ENCODE measurements around the gene DYNLT5. TPM values are rescaled to one million over a fixed set of nuclear protein-coding genes. Genes with fewer than 3 reads are reported as not detected.
"Not testable (repeated sequence)": the region's sequence is repeated elsewhere in the genome, so short reads cannot be mapped to it uniquely, and the experiment has no call there.

DYNLT5 gene
- total RNA-seq, 1 donor: 1.4 TPM

GRCh38 chr1:66787641-66788040, 35.4 kb downstream of the DYNLT5 start:
- no peak overlapping the region for H3K4me2 ChIP-seq (ENCODE audit: insufficient read depth, low read length)
- H2AFZ ChIP-seq (ENCODE audit: low read length): no peak overlapping the region
- H3K9me3 ChIP-seq (ENCODE audit: low read depth, low read length): no peaks in the 10 kb centered on the region
- DNase-seq (ENCODE audit: insufficient read length, low spot score, missing footprints): no peak
- H3K36me3 ChIP-seq (ENCODE audit: insufficient read depth, low read length): no peaks in the 10 kb centered on the region
- H3K27me3 ChIP-seq (ENCODE audit: insufficient read depth, low read length): peaks cover 4% of the 10 kb centered on the region
- no peaks in the 10 kb centered on the region for H3K79me2 ChIP-seq (ENCODE audit: insufficient read depth, low read length)
- TF ChIP-seq, protein P1, sequence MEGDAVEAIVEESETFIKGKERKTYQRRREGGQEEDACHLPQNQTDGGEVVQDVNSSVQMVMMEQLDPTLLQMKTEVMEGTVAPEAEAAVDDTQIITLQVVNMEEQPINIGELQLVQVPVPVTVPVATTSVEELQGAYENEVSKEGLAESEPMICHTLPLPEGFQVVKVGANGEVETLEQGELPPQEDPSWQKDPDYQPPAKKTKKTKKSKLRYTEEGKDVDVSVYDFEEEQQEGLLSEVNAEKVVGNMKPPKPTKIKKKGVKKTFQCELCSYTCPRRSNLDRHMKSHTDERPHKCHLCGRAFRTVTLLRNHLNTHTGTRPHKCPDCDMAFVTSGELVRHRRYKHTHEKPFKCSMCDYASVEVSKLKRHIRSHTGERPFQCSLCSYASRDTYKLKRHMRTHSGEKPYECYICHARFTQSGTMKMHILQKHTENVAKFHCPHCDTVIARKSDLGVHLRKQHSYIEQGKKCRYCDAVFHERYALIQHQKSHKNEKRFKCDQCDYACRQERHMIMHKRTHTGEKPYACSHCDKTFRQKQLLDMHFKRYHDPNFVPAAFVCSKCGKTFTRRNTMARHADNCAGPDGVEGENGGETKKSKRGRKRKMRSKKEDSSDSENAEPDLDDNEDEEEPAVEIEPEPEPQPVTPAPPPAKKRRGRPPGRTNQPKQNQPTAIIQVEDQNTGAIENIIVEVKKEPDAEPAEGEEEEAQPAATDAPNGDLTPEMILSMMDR (IDR thresholded peaks at IDR 0.05; ENCODE audit: extremely low read depth, low read depth, low read length): no peak
- no peak overlapping the region for H3K27ac ChIP-seq (ENCODE audit: low read depth, low read length)
- H4K20me1 ChIP-seq (ENCODE audit: insufficient read depth, low read length): no peaks in the 10 kb centered on the region
- no peak overlapping the region for H3K4me3 ChIP-seq (ENCODE audit: insufficient read depth, low read length)
- no peaks in the 10 kb centered on the region for H3K4me1 ChIP-seq (ENCODE audit: insufficient read depth, low read length)

- H3K27ac ChIP-seq (ENCODE audit: low read depth, low read length): no peak overlapping the region
- no peaks in the 10 kb centered on the region for H3K79me2 ChIP-seq (ENCODE audit: insufficient read depth, low read length)
- TF ChIP-seq, protein P1 (IDR thresholded peaks at IDR 0.05; ENCODE audit: extremely low read depth, low read depth, low read length): no peak
- no peak overlapping the region for H3K4me2 ChIP-seq (ENCODE audit: insufficient read depth, low read length)
- no peak overlapping the region for H2AFZ ChIP-seq (ENCODE audit: low read length)
- H3K27me3 ChIP-seq (ENCODE audit: insufficient read depth, low read length): peaks cover 4% of the 10 kb centered on the region
- no peaks in the 10 kb centered on the region for H3K4me1 ChIP-seq (ENCODE audit: insufficient read depth, low read length)
- no peaks in the 10 kb centered on the region for H4K20me1 ChIP-seq (ENCODE audit: insufficient read depth, low read length)
- H3K9me3 ChIP-seq (ENCODE audit: low read depth, low read length): no peaks in the 10 kb centered on the region
- no peak overlapping the region for H3K4me3 ChIP-seq (ENCODE audit: insufficient read depth, low read length)
- H3K36me3 ChIP-seq (ENCODE audit: insufficient read depth, low read length): no peaks in the 10 kb centered on the region
- DNase-seq (ENCODE audit: insufficient read length, low spot score, missing footprints): no peak
Observed at GRCh38 chr1:66788231-66788939, 36.1 kb downstream of the DYNLT5 start.

- Histone ChIP-seq H3K9me3 (ENCODE audit: low read depth, low read length) (no peaks in the 10 kb centered on the region), H2AFZ (ENCODE audit: low read length) (no peak overlapping the region), H3K36me3 (ENCODE audit: insufficient read depth, low read length) (no peaks in the 10 kb centered on the region), H3K4me2 (ENCODE audit: insufficient read depth, low read length) (no peak overlapping the region), H3K27ac (ENCODE audit: low read depth, low read length) (no peak overlapping the region), H3K27me3 (ENCODE audit: insufficient read depth, low read length) (peaks cover 4% of the 10 kb centered on the region), H3K4me3 (ENCODE audit: insufficient read depth, low read length) (no peak overlapping the region), H3K4me1 (ENCODE audit: insufficient read depth, low read length) (no peaks in the 10 kb centered on the region), H3K79me2 (ENCODE audit: insufficient read depth, low read length) (no peaks in the 10 kb centered on the region), H4K20me1 (ENCODE audit: insufficient read depth, low read length) (no peaks in the 10 kb centered on the region)
- DNase-seq (ENCODE audit: insufficient read length, low spot score, missing footprints): no peak
- TF ChIP-seq, protein P1 (IDR thresholded peaks at IDR 0.05; ENCODE audit: extremely low read depth, low read depth, low read length): no peak
Observed at GRCh38 chr1:66791621-66792610, 39.7 kb downstream of the DYNLT5 start.

DNA sequence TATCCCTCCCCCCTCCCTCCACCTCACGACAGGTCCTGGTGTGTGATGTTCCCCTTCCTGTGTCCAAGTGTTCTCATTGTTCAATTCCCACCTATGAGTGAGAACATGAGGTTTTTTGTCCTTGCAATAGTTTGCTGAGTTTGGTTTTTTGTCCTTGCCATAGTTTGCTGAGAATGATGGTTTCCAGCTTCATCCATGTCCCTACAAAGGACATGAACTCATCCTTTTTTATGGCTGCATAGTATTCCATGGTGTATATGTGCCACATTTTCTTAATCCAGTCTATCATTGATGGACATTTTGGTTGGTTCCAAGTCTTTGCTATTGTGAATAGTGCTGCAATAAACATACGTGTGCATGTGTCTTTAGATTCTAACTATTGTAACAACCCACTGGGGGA, 43.6 kb downstream of the DYNLT5 start:
- not testable (repeated sequence) for H3K4me2 ChIP-seq (ENCODE audit: insufficient read depth, low read length); H3K27me3 ChIP-seq (ENCODE audit: insufficient read depth, low read length); H4K20me1 ChIP-seq (ENCODE audit: insufficient read depth, low read length); H3K4me3 ChIP-seq (ENCODE audit: insufficient read depth, low read length); H3K9me3 ChIP-seq (ENCODE audit: low read depth, low read length); H2AFZ ChIP-seq (ENCODE audit: low read length); H3K36me3 ChIP-seq (ENCODE audit: insufficient read depth, low read length); H3K4me1 ChIP-seq (ENCODE audit: insufficient read depth, low read length); H3K79me2 ChIP-seq (ENCODE audit: insufficient read depth, low read length); DNase-seq (ENCODE audit: insufficient read length, low spot score, missing footprints); H3K27ac ChIP-seq (ENCODE audit: low read depth, low read length)
